ENCODE measurements around the gene SNAPC4. TPM values are rescaled to one million over a fixed set of nuclear protein-coding genes. Genes with fewer than 3 reads are reported as not detected.

The SNAPC4 gene
- polyA plus RNA-seq, 1 of the 3 experiments (the other 2 are of a cell fraction) = 9.2 TPM

DNA sequence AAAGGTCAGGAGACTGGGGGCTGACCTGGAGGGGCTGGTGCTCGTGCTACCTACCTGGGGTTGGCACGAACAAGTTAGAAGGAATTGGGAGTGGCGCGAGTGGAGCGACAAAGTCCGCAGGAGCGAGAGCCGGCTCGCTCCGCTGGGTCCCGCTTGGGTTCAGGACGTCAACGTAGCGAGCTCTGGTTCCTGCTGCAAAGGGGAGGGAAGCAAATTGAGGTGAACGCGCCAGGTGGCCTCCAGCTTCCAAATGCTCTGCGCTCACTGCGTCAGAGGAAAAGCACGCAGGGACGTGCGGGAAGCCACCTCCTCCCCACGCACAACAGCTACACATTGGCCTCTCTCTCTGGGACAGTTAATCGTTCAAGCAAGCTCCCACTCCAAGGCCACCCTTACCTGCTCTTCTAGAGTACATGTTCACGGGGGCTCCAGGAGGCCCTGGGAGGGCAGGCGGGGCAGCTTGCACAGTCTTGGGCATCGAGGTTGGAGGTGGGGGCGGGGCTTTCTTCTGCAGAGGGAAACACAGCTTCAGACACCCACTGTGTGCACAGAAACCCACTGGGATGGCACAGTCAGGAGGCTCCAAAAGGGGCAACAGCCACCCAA, 47.3 kb upstream of the SNAPC4 start:
- H3K27me3 ChIP-seq (ENCODE audit: insufficient read depth) = no peaks in the 10 kb centered on the region
- H3K4me2 ChIP-seq = no peak overlapping the region
- H3F3A ChIP-seq (replicated peaks; ENCODE audit: insufficient read depth) = peaks cover 5% of the 10 kb centered on the region
- TF ChIP-seq, protein P1, sequence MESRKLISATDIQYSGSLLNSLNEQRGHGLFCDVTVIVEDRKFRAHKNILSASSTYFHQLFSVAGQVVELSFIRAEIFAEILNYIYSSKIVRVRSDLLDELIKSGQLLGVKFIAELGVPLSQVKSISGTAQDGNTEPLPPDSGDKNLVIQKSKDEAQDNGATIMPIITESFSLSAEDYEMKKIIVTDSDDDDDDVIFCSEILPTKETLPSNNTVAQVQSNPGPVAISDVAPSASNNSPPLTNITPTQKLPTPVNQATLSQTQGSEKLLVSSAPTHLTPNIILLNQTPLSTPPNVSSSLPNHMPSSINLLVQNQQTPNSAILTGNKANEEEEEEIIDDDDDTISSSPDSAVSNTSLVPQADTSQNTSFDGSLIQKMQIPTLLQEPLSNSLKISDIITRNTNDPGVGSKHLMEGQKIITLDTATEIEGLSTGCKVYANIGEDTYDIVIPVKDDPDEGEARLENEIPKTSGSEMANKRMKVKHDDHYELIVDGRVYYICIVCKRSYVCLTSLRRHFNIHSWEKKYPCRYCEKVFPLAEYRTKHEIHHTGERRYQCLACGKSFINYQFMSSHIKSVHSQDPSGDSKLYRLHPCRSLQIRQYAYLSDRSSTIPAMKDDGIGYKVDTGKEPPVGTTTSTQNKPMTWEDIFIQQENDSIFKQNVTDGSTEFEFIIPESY (IDR thresholded peaks at IDR 0.05; ENCODE audit: borderline replicate concordance, low read depth) = no peak
- TF ChIP-seq RAD21 (IDR thresholded peaks at IDR 0.05; ENCODE audit: low read length) = no peak
- no peak for TF ChIP-seq TCF12 (IDR thresholded peaks at IDR 0.05)
- TF ChIP-seq SIN3A (IDR thresholded peaks at IDR 0.05; ENCODE audit: borderline replicate concordance, low read depth, low read length) = no peak
- no peak for TF ChIP-seq MXI1 (IDR thresholded peaks at IDR 0.05; ENCODE audit: low read depth, low read length)
- TF ChIP-seq ELF1 (IDR thresholded peaks at IDR 0.05) = no peak
- TF ChIP-seq TAF1 (IDR thresholded peaks at IDR 0.05; ENCODE audit: borderline replicate concordance, low read depth, low read length) = no peak
- no peak for TF ChIP-seq GABPA (IDR thresholded peaks at IDR 0.05; ENCODE audit: low read depth)
- TF ChIP-seq, protein P2, sequence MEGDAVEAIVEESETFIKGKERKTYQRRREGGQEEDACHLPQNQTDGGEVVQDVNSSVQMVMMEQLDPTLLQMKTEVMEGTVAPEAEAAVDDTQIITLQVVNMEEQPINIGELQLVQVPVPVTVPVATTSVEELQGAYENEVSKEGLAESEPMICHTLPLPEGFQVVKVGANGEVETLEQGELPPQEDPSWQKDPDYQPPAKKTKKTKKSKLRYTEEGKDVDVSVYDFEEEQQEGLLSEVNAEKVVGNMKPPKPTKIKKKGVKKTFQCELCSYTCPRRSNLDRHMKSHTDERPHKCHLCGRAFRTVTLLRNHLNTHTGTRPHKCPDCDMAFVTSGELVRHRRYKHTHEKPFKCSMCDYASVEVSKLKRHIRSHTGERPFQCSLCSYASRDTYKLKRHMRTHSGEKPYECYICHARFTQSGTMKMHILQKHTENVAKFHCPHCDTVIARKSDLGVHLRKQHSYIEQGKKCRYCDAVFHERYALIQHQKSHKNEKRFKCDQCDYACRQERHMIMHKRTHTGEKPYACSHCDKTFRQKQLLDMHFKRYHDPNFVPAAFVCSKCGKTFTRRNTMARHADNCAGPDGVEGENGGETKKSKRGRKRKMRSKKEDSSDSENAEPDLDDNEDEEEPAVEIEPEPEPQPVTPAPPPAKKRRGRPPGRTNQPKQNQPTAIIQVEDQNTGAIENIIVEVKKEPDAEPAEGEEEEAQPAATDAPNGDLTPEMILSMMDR (IDR thresholded peaks at IDR 0.05) = no peak
- no peak for TF ChIP-seq MEF2A (IDR thresholded peaks at IDR 0.05; ENCODE audit: borderline replicate concordance, low read depth)
- TF ChIP-seq, protein P3, sequence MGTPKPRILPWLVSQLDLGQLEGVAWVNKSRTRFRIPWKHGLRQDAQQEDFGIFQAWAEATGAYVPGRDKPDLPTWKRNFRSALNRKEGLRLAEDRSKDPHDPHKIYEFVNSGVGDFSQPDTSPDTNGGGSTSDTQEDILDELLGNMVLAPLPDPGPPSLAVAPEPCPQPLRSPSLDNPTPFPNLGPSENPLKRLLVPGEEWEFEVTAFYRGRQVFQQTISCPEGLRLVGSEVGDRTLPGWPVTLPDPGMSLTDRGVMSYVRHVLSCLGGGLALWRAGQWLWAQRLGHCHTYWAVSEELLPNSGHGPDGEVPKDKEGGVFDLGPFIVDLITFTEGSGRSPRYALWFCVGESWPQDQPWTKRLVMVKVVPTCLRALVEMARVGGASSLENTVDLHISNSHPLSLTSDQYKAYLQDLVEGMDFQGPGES (IDR thresholded peaks at IDR 0.05; ENCODE audit: low read depth, low read length) = no peak
- ChIA-PET POLR2A (interaction anchor here (0.7 kb wide), 1 partner anchor 11 kb away, joined by 3 read pairs; no protein-coding TSS in a partner anchor), CTCF (interaction anchor here (1.0 kb wide), 1 partner anchor 9 kb away, joined by 4 read pairs; no protein-coding TSS in a partner anchor)
- no peaks in the 10 kb centered on the region for H3K9me2 ChIP-seq
- H3K9me3 ChIP-seq = no peaks in the 10 kb centered on the region
- no peaks in the 10 kb centered on the region; the same call in 1 of the 2 replicates for H3K79me2 ChIP-seq (ENCODE audit: insufficient read depth)
- DNase-seq = no peak
- peaks cover 47 to 79% of the 10 kb centered on the region in 2 experiments for H3K36me3 ChIP-seq (replicated peaks in 1 of 2; ENCODE audit: control insufficient read depth in 1 of 2, insufficient read depth in 2 of 2, low read length in 1 of 2)
- no peak overlapping the region for H3K9ac ChIP-seq
- H3K27ac ChIP-seq (ENCODE audit: low read depth in 2 of 2, low read length in 1 of 2) = no peak overlapping the region
- H3K4me1 ChIP-seq (ENCODE audit: control insufficient read depth in 1 of 2, insufficient read depth in 2 of 2, low read depth in 1 of 2, low read length in 1 of 2) = no peaks in the 10 kb centered on the region
- no peak overlapping the region for H2AFZ ChIP-seq (ENCODE audit: low read depth)
- 93% methylated on average over 24 of the region's 27 CpGs for WGBS (ENCODE audit: low lambda C conversion rate)
- no peak overlapping the region for H3K4me3 ChIP-seq (ENCODE audit: low read depth in 2 of 2, low read length in 1 of 2)
- no peaks in the 10 kb centered on the region for H4K20me1 ChIP-seq (ENCODE audit: insufficient read depth)

GRCh38 chr9:136445799-136446198, 45.8 kb upstream of the SNAPC4 start:
- no peaks in the 10 kb centered on the region for H3K27me3 ChIP-seq (ENCODE audit: insufficient read depth)
- WGBS (ENCODE audit: low lambda C conversion rate) = 96% methylated on average over 7 of the region's 7 CpGs
- H3K27ac ChIP-seq (ENCODE audit: low read depth in 2 of 2, low read length in 1 of 2) = no peak overlapping the region
- H3K36me3 ChIP-seq (replicated peaks in 1 of 2; ENCODE audit: control insufficient read depth in 1 of 2, insufficient read depth in 2 of 2, low read length in 1 of 2) = peaks cover 43 to 82% of the 10 kb centered on the region in 2 experiments
- peaks cover 20% of the 10 kb centered on the region for H3F3A ChIP-seq (replicated peaks; ENCODE audit: insufficient read depth)
- H3K79me2 ChIP-seq (ENCODE audit: insufficient read depth) = no peaks in the 10 kb centered on the region; the same call in 1 of the 2 replicates
- H2AFZ ChIP-seq (ENCODE audit: low read depth) = no peak overlapping the region
- POLR2A ChIA-PET = no interaction called here
- DNase-seq = no peak
- CTCF ChIA-PET = interaction anchor here (0.9 to 1.8 kb wide), 3 partner anchors 36 to 42 kb away, joined by 3 to 5 read pairs (median 4); no protein-coding TSS in a partner anchor
- no peak overlapping the region for H3K4me2 ChIP-seq
- no peak overlapping the region for H3K9ac ChIP-seq
- no peaks in the 10 kb centered on the region for H3K9me2 ChIP-seq
- H3K4me3 ChIP-seq (ENCODE audit: low read depth in 2 of 2, low read length in 1 of 2) = no peak overlapping the region
- peaks cover 12% of the 10 kb centered on the region for H4K20me1 ChIP-seq (ENCODE audit: insufficient read depth)
- no peaks in the 10 kb centered on the region for H3K4me1 ChIP-seq (ENCODE audit: control insufficient read depth in 1 of 2, insufficient read depth in 2 of 2, low read depth in 1 of 2, low read length in 1 of 2)
- H3K9me3 ChIP-seq = no peaks in the 10 kb centered on the region
- no peak for TF ChIP-seq TAF1 (IDR thresholded peaks at IDR 0.05; ENCODE audit: borderline replicate concordance, low read depth, low read length)
- no peak for TF ChIP-seq RAD21 (IDR thresholded peaks at IDR 0.05; ENCODE audit: low read length)
- no peak for TF ChIP-seq YY1 (IDR thresholded peaks at IDR 0.05; ENCODE audit: low read depth)
- TF ChIP-seq FOXM1 (IDR thresholded peaks at IDR 0.05; ENCODE audit: low read depth) = no peak
- TF ChIP-seq RCOR1 (IDR thresholded peaks at IDR 0.05; ENCODE audit: low read length) = no peak
- TF ChIP-seq, protein P2 (IDR thresholded peaks at IDR 0.05) = no peak
- no peak for TF ChIP-seq SMC3 (IDR thresholded peaks at IDR 0.05; ENCODE audit: low read depth, low read length)
- TF ChIP-seq, protein P3 (IDR thresholded peaks at IDR 0.05; ENCODE audit: low read depth, low read length) = no peak
- no peak for TF ChIP-seq ELF1 (IDR thresholded peaks at IDR 0.05)
- no peak for TF ChIP-seq PBX3 (IDR thresholded peaks at IDR 0.05)
- TF ChIP-seq FOSL2 (IDR thresholded peaks at IDR 0.05; ENCODE audit: borderline replicate concordance, low read depth) = no peak
